ENCODE data around the gene POLR3H.

Gene POLR3H

GRCh38 chr22:41524809-41525449, 19.3 kb downstream of the POLR3H start:
- H3K36me3 ChIP-seq (replicated peaks; ENCODE audit: insufficient read depth, low read length): peaks cover 13% of the 10 kb centered on the region
- H3K4me1 ChIP-seq (ENCODE audit: low read length): no peaks in the 10 kb centered on the region
- TF ChIP-seq, protein P1, sequence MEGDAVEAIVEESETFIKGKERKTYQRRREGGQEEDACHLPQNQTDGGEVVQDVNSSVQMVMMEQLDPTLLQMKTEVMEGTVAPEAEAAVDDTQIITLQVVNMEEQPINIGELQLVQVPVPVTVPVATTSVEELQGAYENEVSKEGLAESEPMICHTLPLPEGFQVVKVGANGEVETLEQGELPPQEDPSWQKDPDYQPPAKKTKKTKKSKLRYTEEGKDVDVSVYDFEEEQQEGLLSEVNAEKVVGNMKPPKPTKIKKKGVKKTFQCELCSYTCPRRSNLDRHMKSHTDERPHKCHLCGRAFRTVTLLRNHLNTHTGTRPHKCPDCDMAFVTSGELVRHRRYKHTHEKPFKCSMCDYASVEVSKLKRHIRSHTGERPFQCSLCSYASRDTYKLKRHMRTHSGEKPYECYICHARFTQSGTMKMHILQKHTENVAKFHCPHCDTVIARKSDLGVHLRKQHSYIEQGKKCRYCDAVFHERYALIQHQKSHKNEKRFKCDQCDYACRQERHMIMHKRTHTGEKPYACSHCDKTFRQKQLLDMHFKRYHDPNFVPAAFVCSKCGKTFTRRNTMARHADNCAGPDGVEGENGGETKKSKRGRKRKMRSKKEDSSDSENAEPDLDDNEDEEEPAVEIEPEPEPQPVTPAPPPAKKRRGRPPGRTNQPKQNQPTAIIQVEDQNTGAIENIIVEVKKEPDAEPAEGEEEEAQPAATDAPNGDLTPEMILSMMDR (IDR thresholded peaks at IDR 0.05; ENCODE audit: low read length): no peak
- TF ChIP-seq EZH2 (optimal IDR thresholded peaks at IDR 0.05; ENCODE audit: low read depth, low read length): no peak
- H3K4me2 ChIP-seq (ENCODE audit: low read depth, low read length): no peak overlapping the region
- no peak for DNase-seq
- H3K9me3 ChIP-seq (replicated peaks; ENCODE audit: insufficient read depth, low read length): no peaks in the 10 kb centered on the region
- H3K4me3 ChIP-seq (ENCODE audit: low read length): no peak overlapping the region
- H3K9me2 ChIP-seq (replicated peaks; ENCODE audit: insufficient read depth, low read length): no peaks in the 10 kb centered on the region
- no peak overlapping the region for H2AFZ ChIP-seq (ENCODE audit: low read length)
- peaks cover 7% of the 10 kb centered on the region for H3F3A ChIP-seq (ENCODE audit: insufficient read depth, low read length)
- no peaks in the 10 kb centered on the region for H4K20me1 ChIP-seq (ENCODE audit: insufficient read depth, low read length)
- no peak overlapping the region for H3K27ac ChIP-seq (ENCODE audit: low read length)
- H3K27me3 ChIP-seq (replicated peaks; ENCODE audit: insufficient read depth, low read length): no peaks in the 10 kb centered on the region
- H3K9ac ChIP-seq (ENCODE audit: low read length): no peak overlapping the region
- no peaks in the 10 kb centered on the region; the same call in 1 of the 2 replicates for H3K79me2 ChIP-seq (ENCODE audit: low read length)

- Histone ChIP-seq H3K79me2 (ENCODE audit: low read length) (no peaks in the 10 kb centered on the region; the same call in 1 of the 2 replicates), H3K36me3 (replicated peaks; ENCODE audit: insufficient read depth, low read length) (peaks cover 11% of the 10 kb centered on the region), H3K9me2 (replicated peaks; ENCODE audit: insufficient read depth, low read length) (no peaks in the 10 kb centered on the region), H3K4me2 (ENCODE audit: low read depth, low read length) (no peak overlapping the region), H4K20me1 (ENCODE audit: insufficient read depth, low read length) (no peaks in the 10 kb centered on the region), H3K9me3 (replicated peaks; ENCODE audit: insufficient read depth, low read length) (no peaks in the 10 kb centered on the region), H3K4me3 (ENCODE audit: low read length) (no peak overlapping the region), H3K27me3 (replicated peaks; ENCODE audit: insufficient read depth, low read length) (no peaks in the 10 kb centered on the region), H3F3A (ENCODE audit: insufficient read depth, low read length) (peaks cover 7% of the 10 kb centered on the region), H3K9ac (ENCODE audit: low read length) (no peak overlapping the region), H3K27ac (ENCODE audit: low read length) (no peak overlapping the region), H2AFZ (ENCODE audit: low read length) (no peak overlapping the region), H3K4me1 (ENCODE audit: low read length) (no peaks in the 10 kb centered on the region)
- no peak for DNase-seq
- TF ChIP-seq, protein P1 (IDR thresholded peaks at IDR 0.05; ENCODE audit: low read length): no peak
- TF ChIP-seq EZH2phosphoT487 (IDR thresholded peaks at IDR 0.05; ENCODE audit: low read length) (no peak), EZH2 (optimal IDR thresholded peaks at IDR 0.05; ENCODE audit: low read depth, low read length) (no peak)
These were observed 20.0 kb downstream of the POLR3H start for GRCh38 chr22:41524251-41524661.

- no peaks in the 10 kb centered on the region for H3K9me2 ChIP-seq (replicated peaks; ENCODE audit: insufficient read depth, low read length)
- no peak overlapping the region for H3K9ac ChIP-seq (ENCODE audit: low read length)
- no peak for DNase-seq
- H3K4me2 ChIP-seq (ENCODE audit: low read depth, low read length): no peak overlapping the region
- H3K36me3 ChIP-seq (replicated peaks; ENCODE audit: insufficient read depth, low read length): peaks cover 11% of the 10 kb centered on the region
- H3F3A ChIP-seq (ENCODE audit: insufficient read depth, low read length): peaks cover 7% of the 10 kb centered on the region
- H3K27ac ChIP-seq (ENCODE audit: low read length): no peak overlapping the region
- H4K20me1 ChIP-seq (ENCODE audit: insufficient read depth, low read length): no peaks in the 10 kb centered on the region
- no peaks in the 10 kb centered on the region for H3K4me1 ChIP-seq (ENCODE audit: low read length)
- no peaks in the 10 kb centered on the region for H3K9me3 ChIP-seq (replicated peaks; ENCODE audit: insufficient read depth, low read length)
- no peak overlapping the region for H3K4me3 ChIP-seq (ENCODE audit: low read length)
- no peaks in the 10 kb centered on the region for H3K27me3 ChIP-seq (replicated peaks; ENCODE audit: insufficient read depth, low read length)
- H2AFZ ChIP-seq (ENCODE audit: low read length): no peak overlapping the region
- TF ChIP-seq EZH2 (optimal IDR thresholded peaks at IDR 0.05; ENCODE audit: low read depth, low read length) (no peak), EZH2phosphoT487 (IDR thresholded peaks at IDR 0.05; ENCODE audit: low read length) (no peak)
- TF ChIP-seq, protein P1 (IDR thresholded peaks at IDR 0.05; ENCODE audit: low read length): no peak
- no peaks in the 10 kb centered on the region; the same call in 1 of the 2 replicates for H3K79me2 ChIP-seq (ENCODE audit: low read length)
These were observed 20.6 kb downstream of the POLR3H start for GRCh38 chr22:41523464-41524221.
